GM23338 (cell line): ENCODE measurements around the gene TMEM39A. TPM values are rescaled to one million over a fixed set of nuclear protein-coding genes. Genes with fewer than 3 reads are reported as not detected.

Source experiments
- ATAC-seq: fragments of 200-7000 bp; cut with Tn5 transposase; 3 replicates; pipeline ENCODE4 v1.9.1; 2020
- DNase-seq: peaks from one replicate; pipeline ENCODE4 v3.0.0-alpha.2; 2015; ENCODE audit warnings: low spot score
- H2AFZ ChIP-seq: fragments of 200-600 bp; sonication (generic); 2 replicates; pipeline ENCODE4 v1.8.0; 2016; ENCODE audit warnings: antibody characterized with exemption, mild to moderate bottlenecking, moderate library complexity
- H3F3A ChIP-seq: fragments of 200-600 bp; sonication (generic); replicated peaks from 2 replicates; pipeline ENCODE4 v1.8.0; 2017; ENCODE audit warnings: antibody characterized with exemption, mixed run types, low read depth
- H3K27ac ChIP-seq: fragments of 200-600 bp; sonication (generic); 2 replicates; pipeline ENCODE4 v1.6.1; 2016; ENCODE audit warnings: low read depth
- H3K27me3 ChIP-seq: fragments of 200-600 bp; sonication (generic); 2 replicates; pipeline ENCODE4 v1.8.0; 2016; ENCODE audit warnings: mild to moderate bottlenecking, mixed run types, moderate library complexity; ENCODE audit not compliant: insufficient read depth
- H3K36me3 ChIP-seq: fragments of 200-600 bp; sonication (generic); 2 replicates; pipeline ENCODE4 v1.8.0; 2016; ENCODE audit warnings: mild to moderate bottlenecking; ENCODE audit not compliant: insufficient read depth
- H3K4me1 ChIP-seq: fragments of 200-600 bp; sonication (generic); 2 replicates; pipeline ENCODE4 v1.8.0; 2016; ENCODE audit warnings: mild to moderate bottlenecking, moderate library complexity; ENCODE audit not compliant: insufficient read depth
- H3K4me2 ChIP-seq: fragments of 200-600 bp; sonication (generic); 2 replicates; pipeline ENCODE4 v1.7.1; 2017; ENCODE audit warnings: mixed run types
- H3K4me3 ChIP-seq: fragments of 200-600 bp; sonication (generic); 2 replicates; pipeline ENCODE4 v1.6.1; 2016; ENCODE audit warnings: mixed run types
- H3K79me2 ChIP-seq: fragments of 200-600 bp; sonication (generic); replicated peaks from 2 replicates; pipeline ENCODE4 v1.8.0; 2017; ENCODE audit warnings: mild to moderate bottlenecking; ENCODE audit not compliant: insufficient read depth
- H3K9me2 ChIP-seq: fragments of 200-600 bp; sonication (generic); 2 replicates; pipeline ENCODE4 v1.8.0; 2017; ENCODE audit not compliant: insufficient read depth
- H4K20me1 ChIP-seq: fragments of 200-600 bp; sonication (generic); replicated peaks from 2 replicates; pipeline ENCODE4 v1.8.0; 2017; ENCODE audit warnings: mild to moderate bottlenecking; ENCODE audit not compliant: insufficient read depth
- H3K27ac Mint-ChIP-seq: 2 replicates; pipeline ENCODE4 v1.8.0; 2020; ENCODE audit warnings: inconsistent platforms, mild to moderate bottlenecking, moderate library complexity, mixed read lengths
- H3K27me3 Mint-ChIP-seq: 3 replicates; pipeline ENCODE4 v1.8.0; 2022; ENCODE audit warnings: low read depth, mild to moderate bottlenecking, moderate library complexity, mixed read lengths, inconsistent platforms; ENCODE audit not compliant: insufficient read depth, poor library complexity
- H3K36me3 Mint-ChIP-seq: 3 replicates; pipeline ENCODE4 v1.8.0; 2021; ENCODE audit warnings: low read depth, mild to moderate bottlenecking, inconsistent platforms, moderate library complexity, mixed read lengths
- H3K4me1 Mint-ChIP-seq: 3 replicates; pipeline ENCODE4 v1.8.0; 2020; ENCODE audit warnings: mild to moderate bottlenecking, inconsistent platforms, mixed read lengths
- H3K4me3 Mint-ChIP-seq: 3 replicates; pipeline ENCODE4 v1.8.0; 2021; ENCODE audit warnings: moderate library complexity, mild to moderate bottlenecking, inconsistent platforms, mixed read lengths
- H3K9me3 Mint-ChIP-seq: 3 replicates; pipeline ENCODE4 v1.8.0; 2020; ENCODE audit warnings: moderate library complexity, mild to moderate bottlenecking, inconsistent platforms, mixed read lengths
- CREB1 ChIP-seq: fragments of 250-450 bp; sonication (Bioruptor Pico); IDR thresholded peaks from 2 replicates; pipeline ENCODE4 v1.5.0; 2020; ENCODE audit warnings: low read depth, mild to moderate bottlenecking, moderate library complexity
- EZH2 ChIP-seq: fragments of 200-600 bp; sonication (generic); IDR thresholded peaks from one replicate; pipeline ENCODE4 v1.8.0; 2017; ENCODE audit warnings: antibody characterized with exemption, mild to moderate bottlenecking, low read depth; ENCODE audit not compliant: unreplicated experiment
- EZH2phosphoT487 ChIP-seq: fragments of 200-600 bp; sonication (generic); IDR thresholded peaks from one replicate; pipeline ENCODE4 v1.8.1; 2018; ENCODE audit warnings: antibody characterized with exemption; ENCODE audit not compliant: unreplicated experiment
- JUNB ChIP-seq: IDR thresholded peaks from one replicate; pipeline ENCODE4 v1.6.1; 2016; ENCODE audit warnings: antibody characterized with exemption; ENCODE audit not compliant: unreplicated experiment
- NANOG ChIP-seq: IDR thresholded peaks from 2 replicates; pipeline ENCODE4 v1.6.1; 2016; ENCODE audit warnings: antibody characterized with exemption, borderline replicate concordance
- POLR2AphosphoS5 ChIP-seq: IDR thresholded peaks from 2 replicates; pipeline ENCODE4 v1.6.1; 2016; ENCODE audit warnings: antibody characterized with exemption, low read depth
- STAT1 ChIP-seq: IDR thresholded peaks from one replicate; pipeline ENCODE4 v1.6.1; 2016; ENCODE audit warnings: antibody characterized with exemption; ENCODE audit not compliant: unreplicated experiment
- ZNF114 ChIP-seq: fragments of 250-450 bp; sonication (Bioruptor Pico); IDR thresholded peaks from 2 replicates; pipeline ENCODE4 v1.5.0; 2020; ENCODE audit warnings: mild to moderate bottlenecking, moderate library complexity
- ZNF331 ChIP-seq: fragments of 250-450 bp; sonication (Bioruptor Pico); IDR thresholded peaks from 2 replicates; pipeline ENCODE4 v1.5.0; 2020; ENCODE audit warnings: low read depth, mild to moderate bottlenecking, moderate library complexity
- polyA plus RNA-seq: library from polyadenylated mRNA; unstranded; fragments of >200 nt; fragmentation: Nextera tagmentation; extraction: Ambion mirVana; gene quantifications from 2 replicates; pipeline ENCODE4 v1.2.1, GENCODE V29; 2016
- total RNA-seq: library from RNA; depleted of rRNA; stranded (reverse); fragments of >200 nt; shearing (Covaris generic); gene quantifications from 2 replicates; pipeline ENCODE4 v1.2.3, GENCODE V29; 2014
- TF ChIP-seq, protein P1 (sequence below): IDR thresholded peaks from 2 replicates; pipeline ENCODE4 v1.6.1; 2016; ENCODE audit warnings: antibody characterized with exemption
- TF ChIP-seq, protein P2 (sequence below), 2 experiments: fragments of 200-600 bp in 1 of 2; sonication (generic) in 1 of 2; conservative IDR thresholded peaks; 2 replicates each; pipeline versions ENCODE4 v1.5.1 to v1.6.1; 2016 to 2017; ENCODE audit warnings: antibody characterized with exemption in 2 of 2, low read depth in 2 of 2, mild to moderate bottlenecking in 2 of 2, moderate library complexity in 1 of 2
- TF ChIP-seq, protein P3 (sequence below): IDR thresholded peaks from one replicate; pipeline ENCODE4 v1.6.1; 2018; ENCODE audit warnings: antibody characterized with exemption; ENCODE audit not compliant: unreplicated experiment
- TF ChIP-seq, protein P4 (sequence below): fragments of 250-450 bp; sonication (Bioruptor Pico); IDR thresholded peaks from 2 replicates; pipeline ENCODE4 v1.5.0; 2020; ENCODE audit warnings: mild to moderate bottlenecking, moderate library complexity

Gene TMEM39A
- total and polyA plus RNA-seq, 2 experiments from 2014 or later = 12.9 to 51.6 TPM

- H3K27ac Mint-ChIP-seq = peak overlapping the region; percentile 93
- DNase-seq (no peak), ATAC-seq (no peak)
- peaks cover 5% of the 10 kb centered on the region; the same call in 1 of the 2 replicates for H3K36me3 ChIP-seq
- peaks cover 9% of the 10 kb centered on the region for H3K79me2 ChIP-seq
- H3K4me3 ChIP-seq = peak overlapping the region; percentile 97
- H3K27ac ChIP-seq = no peak overlapping the region
- H3K9me3 Mint-ChIP-seq = peaks cover 3% of the 10 kb centered on the region; the same call in 2 of the 3 replicates
- no peaks in the 10 kb centered on the region for H3K27me3 ChIP-seq
- TF ChIP-seq, protein P1, sequence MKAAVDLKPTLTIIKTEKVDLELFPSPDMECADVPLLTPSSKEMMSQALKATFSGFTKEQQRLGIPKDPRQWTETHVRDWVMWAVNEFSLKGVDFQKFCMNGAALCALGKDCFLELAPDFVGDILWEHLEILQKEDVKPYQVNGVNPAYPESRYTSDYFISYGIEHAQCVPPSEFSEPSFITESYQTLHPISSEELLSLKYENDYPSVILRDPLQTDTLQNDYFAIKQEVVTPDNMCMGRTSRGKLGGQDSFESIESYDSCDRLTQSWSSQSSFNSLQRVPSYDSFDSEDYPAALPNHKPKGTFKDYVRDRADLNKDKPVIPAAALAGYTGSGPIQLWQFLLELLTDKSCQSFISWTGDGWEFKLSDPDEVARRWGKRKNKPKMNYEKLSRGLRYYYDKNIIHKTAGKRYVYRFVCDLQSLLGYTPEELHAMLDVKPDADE = no peak
- TF ChIP-seq EZH2 (no peak), POLR2AphosphoS5 (no peak), STAT1 (no peak), EZH2phosphoT487 (no peak), ZNF114 (no peak), CREB1 (no peak), NANOG (no peak), ZNF331 (CRISPR knock-in tag) (no peak), JUNB (no peak)
- TF ChIP-seq, protein P2, sequence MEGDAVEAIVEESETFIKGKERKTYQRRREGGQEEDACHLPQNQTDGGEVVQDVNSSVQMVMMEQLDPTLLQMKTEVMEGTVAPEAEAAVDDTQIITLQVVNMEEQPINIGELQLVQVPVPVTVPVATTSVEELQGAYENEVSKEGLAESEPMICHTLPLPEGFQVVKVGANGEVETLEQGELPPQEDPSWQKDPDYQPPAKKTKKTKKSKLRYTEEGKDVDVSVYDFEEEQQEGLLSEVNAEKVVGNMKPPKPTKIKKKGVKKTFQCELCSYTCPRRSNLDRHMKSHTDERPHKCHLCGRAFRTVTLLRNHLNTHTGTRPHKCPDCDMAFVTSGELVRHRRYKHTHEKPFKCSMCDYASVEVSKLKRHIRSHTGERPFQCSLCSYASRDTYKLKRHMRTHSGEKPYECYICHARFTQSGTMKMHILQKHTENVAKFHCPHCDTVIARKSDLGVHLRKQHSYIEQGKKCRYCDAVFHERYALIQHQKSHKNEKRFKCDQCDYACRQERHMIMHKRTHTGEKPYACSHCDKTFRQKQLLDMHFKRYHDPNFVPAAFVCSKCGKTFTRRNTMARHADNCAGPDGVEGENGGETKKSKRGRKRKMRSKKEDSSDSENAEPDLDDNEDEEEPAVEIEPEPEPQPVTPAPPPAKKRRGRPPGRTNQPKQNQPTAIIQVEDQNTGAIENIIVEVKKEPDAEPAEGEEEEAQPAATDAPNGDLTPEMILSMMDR (conservative IDR thresholded peaks at IDR 0.05; ENCODE audit: low read depth in 2 of 2) = no peak
- TF ChIP-seq, protein P3, sequence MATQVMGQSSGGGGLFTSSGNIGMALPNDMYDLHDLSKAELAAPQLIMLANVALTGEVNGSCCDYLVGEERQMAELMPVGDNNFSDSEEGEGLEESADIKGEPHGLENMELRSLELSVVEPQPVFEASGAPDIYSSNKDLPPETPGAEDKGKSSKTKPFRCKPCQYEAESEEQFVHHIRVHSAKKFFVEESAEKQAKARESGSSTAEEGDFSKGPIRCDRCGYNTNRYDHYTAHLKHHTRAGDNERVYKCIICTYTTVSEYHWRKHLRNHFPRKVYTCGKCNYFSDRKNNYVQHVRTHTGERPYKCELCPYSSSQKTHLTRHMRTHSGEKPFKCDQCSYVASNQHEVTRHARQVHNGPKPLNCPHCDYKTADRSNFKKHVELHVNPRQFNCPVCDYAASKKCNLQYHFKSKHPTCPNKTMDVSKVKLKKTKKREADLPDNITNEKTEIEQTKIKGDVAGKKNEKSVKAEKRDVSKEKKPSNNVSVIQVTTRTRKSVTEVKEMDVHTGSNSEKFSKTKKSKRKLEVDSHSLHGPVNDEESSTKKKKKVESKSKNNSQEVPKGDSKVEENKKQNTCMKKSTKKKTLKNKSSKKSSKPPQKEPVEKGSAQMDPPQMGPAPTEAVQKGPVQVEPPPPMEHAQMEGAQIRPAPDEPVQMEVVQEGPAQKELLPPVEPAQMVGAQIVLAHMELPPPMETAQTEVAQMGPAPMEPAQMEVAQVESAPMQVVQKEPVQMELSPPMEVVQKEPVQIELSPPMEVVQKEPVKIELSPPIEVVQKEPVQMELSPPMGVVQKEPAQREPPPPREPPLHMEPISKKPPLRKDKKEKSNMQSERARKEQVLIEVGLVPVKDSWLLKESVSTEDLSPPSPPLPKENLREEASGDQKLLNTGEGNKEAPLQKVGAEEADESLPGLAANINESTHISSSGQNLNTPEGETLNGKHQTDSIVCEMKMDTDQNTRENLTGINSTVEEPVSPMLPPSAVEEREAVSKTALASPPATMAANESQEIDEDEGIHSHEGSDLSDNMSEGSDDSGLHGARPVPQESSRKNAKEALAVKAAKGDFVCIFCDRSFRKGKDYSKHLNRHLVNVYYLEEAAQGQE = no peak
- TF ChIP-seq, protein P4, sequence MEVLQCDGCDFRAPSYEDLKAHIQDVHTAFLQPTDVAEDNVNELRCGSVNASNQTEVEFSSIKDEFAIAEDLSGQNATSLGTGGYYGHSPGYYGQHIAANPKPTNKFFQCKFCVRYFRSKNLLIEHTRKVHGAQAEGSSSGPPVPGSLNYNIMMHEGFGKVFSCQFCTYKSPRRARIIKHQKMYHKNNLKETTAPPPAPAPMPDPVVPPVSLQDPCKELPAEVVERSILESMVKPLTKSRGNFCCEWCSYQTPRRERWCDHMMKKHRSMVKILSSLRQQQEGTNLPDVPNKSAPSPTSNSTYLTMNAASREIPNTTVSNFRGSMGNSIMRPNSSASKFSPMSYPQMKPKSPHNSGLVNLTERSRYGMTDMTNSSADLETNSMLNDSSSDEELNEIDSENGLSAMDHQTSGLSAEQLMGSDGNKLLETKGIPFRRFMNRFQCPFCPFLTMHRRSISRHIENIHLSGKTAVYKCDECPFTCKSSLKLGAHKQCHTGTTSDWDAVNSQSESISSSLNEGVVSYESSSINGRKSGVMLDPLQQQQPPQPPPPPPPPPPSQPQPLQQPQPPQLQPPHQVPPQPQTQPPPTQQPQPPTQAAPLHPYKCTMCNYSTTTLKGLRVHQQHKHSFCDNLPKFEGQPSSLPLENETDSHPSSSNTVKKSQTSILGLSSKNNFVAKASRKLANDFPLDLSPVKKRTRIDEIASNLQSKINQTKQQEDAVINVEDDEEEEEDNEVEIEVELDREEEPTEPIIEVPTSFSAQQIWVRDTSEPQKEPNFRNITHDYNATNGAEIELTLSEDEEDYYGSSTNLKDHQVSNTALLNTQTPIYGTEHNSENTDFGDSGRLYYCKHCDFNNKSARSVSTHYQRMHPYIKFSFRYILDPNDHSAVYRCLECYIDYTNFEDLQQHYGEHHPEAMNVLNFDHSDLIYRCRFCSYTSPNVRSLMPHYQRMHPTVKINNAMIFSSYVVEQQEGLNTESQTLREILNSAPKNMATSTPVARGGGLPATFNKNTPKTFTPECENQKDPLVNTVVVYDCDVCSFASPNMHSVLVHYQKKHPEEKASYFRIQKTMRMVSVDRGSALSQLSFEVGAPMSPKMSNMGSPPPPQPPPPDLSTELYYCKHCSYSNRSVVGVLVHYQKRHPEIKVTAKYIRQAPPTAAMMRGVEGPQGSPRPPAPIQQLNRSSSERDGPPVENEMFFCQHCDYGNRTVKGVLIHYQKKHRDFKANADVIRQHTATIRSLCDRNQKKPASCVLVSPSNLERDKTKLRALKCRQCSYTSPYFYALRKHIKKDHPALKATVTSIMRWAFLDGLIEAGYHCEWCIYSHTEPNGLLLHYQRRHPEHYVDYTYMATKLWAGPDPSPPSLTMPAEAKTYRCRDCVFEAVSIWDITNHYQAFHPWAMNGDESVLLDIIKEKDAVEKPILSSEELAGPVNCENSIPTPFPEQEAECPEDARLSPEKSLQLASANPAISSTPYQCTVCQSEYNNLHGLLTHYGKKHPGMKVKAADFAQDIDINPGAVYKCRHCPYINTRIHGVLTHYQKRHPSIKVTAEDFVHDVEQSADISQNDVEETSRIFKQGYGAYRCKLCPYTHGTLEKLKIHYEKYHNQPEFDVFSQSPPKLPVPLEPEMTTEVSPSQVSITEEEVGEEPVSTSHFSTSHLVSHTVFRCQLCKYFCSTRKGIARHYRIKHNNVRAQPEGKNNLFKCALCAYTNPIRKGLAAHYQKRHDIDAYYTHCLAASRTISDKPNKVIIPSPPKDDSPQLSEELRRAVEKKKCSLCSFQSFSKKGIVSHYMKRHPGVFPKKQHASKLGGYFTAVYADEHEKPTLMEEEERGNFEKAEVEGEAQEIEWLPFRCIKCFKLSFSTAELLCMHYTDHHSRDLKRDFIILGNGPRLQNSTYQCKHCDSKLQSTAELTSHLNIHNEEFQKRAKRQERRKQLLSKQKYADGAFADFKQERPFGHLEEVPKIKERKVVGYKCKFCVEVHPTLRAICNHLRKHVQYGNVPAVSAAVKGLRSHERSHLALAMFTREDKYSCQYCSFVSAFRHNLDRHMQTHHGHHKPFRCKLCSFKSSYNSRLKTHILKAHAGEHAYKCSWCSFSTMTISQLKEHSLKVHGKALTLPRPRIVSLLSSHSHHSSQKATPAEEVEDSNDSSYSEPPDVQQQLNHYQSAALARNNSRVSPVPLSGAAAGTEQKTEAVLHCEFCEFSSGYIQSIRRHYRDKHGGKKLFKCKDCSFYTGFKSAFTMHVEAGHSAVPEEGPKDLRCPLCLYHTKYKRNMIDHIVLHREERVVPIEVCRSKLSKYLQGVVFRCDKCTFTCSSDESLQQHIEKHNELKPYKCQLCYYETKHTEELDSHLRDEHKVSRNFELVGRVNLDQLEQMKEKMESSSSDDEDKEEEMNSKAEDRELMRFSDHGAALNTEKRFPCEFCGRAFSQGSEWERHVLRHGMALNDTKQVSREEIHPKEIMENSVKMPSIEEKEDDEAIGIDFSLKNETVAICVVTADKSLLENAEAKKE = no peak
- peaks cover 10% of the 10 kb centered on the region; the same call in 1 of the 2 replicates for H3K4me1 ChIP-seq
- H2AFZ ChIP-seq = peak overlapping the region; percentile 93
- peak overlapping the region; percentile 99 for H3K4me2 ChIP-seq
- H3K36me3 Mint-ChIP-seq = peaks cover 13% of the 10 kb centered on the region
- peaks cover 11% of the 10 kb centered on the region for H3K27me3 Mint-ChIP-seq
- H3K9me2 ChIP-seq = no peaks in the 10 kb centered on the region
- H3F3A ChIP-seq = no peaks in the 10 kb centered on the region
- peaks cover 25% of the 10 kb centered on the region for H3K4me1 Mint-ChIP-seq
- H3K4me3 Mint-ChIP-seq = peak overlapping the region; percentile 96
- no peaks in the 10 kb centered on the region for H4K20me1 ChIP-seq
Observed at GRCh38 chr3:119468041-119468440, 4.6 kb upstream of the TMEM39A start.
